Natural killer cell (primary cell): ENCODE data around the gene ZNF70. TPM values are rescaled to one million over a fixed set of nuclear protein-coding genes. Genes with fewer than 3 reads are reported as not detected.

Source experiments
- ATAC-seq, 3 donors: fragments of 150-1000 bp in 2 of 3; fragments of 200-7000 bp in 1 of 3; cut with Tn5 transposase; 1 replicate in 1 of 3; 2 replicates in 2 of 3; pipeline ENCODE4 v1.10.0; 2021; ENCODE audit warnings: mild to moderate bottlenecking in 2 of 3, moderate library complexity in 2 of 3
- DNase-seq, 2 donors: peaks; one replicate each; pipeline versions ENCODE4 v3.0.0 to v3.0.0-alpha.2; 2013 to 2021; ENCODE audit warnings: mixed read lengths in 1 of 2
- H3K27ac ChIP-seq: one replicate; pipeline ENCODE4 v1.5.1; 2013; ENCODE audit warnings: mild to moderate bottlenecking, low read length
- H3K27me3 ChIP-seq: one replicate; pipeline ENCODE4 v1.6.1; 2013; ENCODE audit warnings: low read length; ENCODE audit not compliant: control insufficient read depth, insufficient read depth
- H3K36me3 ChIP-seq: one replicate; pipeline ENCODE4 v1.6.1; 2013; ENCODE audit warnings: low read length; ENCODE audit not compliant: control insufficient read depth, insufficient read depth
- H3K4me1 ChIP-seq: one replicate; pipeline ENCODE4 v1.6.1; 2013; ENCODE audit warnings: low read length; ENCODE audit not compliant: control insufficient read depth, insufficient read depth
- H3K4me3 ChIP-seq: one replicate; pipeline ENCODE4 v1.5.1; 2013; ENCODE audit warnings: low read length
- H3K9me3 ChIP-seq: one replicate; pipeline ENCODE4 v1.6.1; 2013; ENCODE audit warnings: low read length; ENCODE audit not compliant: control insufficient read depth, insufficient read depth
- H3K27ac Mint-ChIP-seq, 2 donors: one replicate each; pipeline ENCODE4 v1.8.0; 2022; ENCODE audit warnings: mild to moderate bottlenecking in 2 of 2, mixed read lengths in 2 of 2, moderate library complexity in 1 of 2
- H3K27me3 Mint-ChIP-seq, 2 donors: one replicate each; pipeline ENCODE4 v1.8.0; 2022; ENCODE audit warnings: low read depth in 2 of 2, mixed read lengths in 2 of 2
- H3K36me3 Mint-ChIP-seq: one replicate; pipeline ENCODE4 v1.8.0; 2022; ENCODE audit warnings: mixed read lengths
- H3K4me1 Mint-ChIP-seq, 2 donors: one replicate each; pipeline ENCODE4 v1.8.0; 2022; ENCODE audit warnings: mixed read lengths in 2 of 2
- H3K4me3 Mint-ChIP-seq: one replicate; pipeline ENCODE4 v1.8.0; 2022; ENCODE audit warnings: mild to moderate bottlenecking, moderate library complexity, mixed read lengths
- H3K9me3 Mint-ChIP-seq, 2 donors: one replicate each; pipeline ENCODE4 v1.8.0; 2022; ENCODE audit warnings: mixed read lengths in 2 of 2
- WGBS: methylation state at CpG from one replicate; pipeline ENCODE4 v1.1.7; 2013; ENCODE audit warnings: missing lambda C conversion rate; ENCODE audit not compliant: insufficient coverage; 5-methylcytosine and 5-hydroxymethylcytosine counted together
- intact Hi-C: fragments of 100-400 bp; cut with micrococcal nuclease; formaldehyde crosslinking; loops from one replicate; pipeline ENCODE4 v1.14.2; 2022
- total RNA-seq, 4 donors: library from RNA; stranded (reverse); fragments of 120-200 nt in 1 of 4; gene quantifications; one replicate each; pipeline versions ENCODE4 v1.2.3 to v1.2.4, GENCODE V29; 2013 to 2022
- TF ChIP-seq, protein P1 (sequence below): fragments of 200-600 bp; IDR thresholded peaks from one replicate; pipeline ENCODE4 v1.8.0; 2022; ENCODE audit warnings: antibody characterized with exemption

The ZNF70 gene
- total RNA-seq, 3 donors from 2014 or later (not counting 1 experiment from before 2014, with no cell fraction given) = 7.4 to 9.1 (median 7.7) TPM

DNA sequence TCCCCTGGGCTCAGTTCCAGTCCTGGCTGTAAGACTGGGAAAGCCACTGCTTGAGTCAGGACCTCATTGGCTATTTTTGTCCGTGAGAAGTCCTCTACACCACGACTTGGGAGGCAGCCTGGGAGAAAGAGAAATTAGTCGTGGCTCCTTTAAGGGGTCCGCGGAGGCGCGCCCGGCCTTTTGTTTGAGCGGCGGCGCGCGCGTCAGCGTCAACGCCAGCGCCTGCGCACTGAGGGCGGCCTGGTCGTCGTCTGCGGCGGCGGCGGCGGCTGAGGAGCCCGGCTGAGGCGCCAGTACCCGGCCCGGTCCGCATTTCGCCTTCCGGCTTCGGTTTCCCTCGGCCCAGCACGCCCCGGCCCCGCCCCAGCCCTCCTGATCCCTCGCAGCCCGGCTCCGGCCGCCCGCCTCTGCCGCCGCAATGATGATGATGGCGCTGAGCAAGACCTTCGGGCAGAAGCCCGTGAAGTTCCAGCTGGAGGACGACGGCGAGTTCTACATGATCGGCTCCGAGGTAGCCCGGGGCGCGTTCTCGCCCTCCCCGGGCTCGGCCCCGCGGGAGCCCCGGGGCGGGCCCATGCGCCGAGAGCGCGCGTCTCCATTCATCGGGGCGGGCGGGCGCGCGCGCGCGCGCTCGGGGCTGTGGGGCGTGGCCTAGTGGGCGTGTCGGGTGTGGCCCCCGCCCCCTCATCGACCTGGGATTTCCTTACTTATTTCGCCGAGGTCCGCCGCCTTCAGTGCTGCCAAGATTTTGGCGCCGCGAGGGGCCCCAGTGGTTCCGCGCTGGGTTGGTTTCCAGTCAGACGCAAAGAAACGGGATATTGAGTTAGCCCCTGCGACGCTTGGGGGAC, 36.1 kb upstream of the ZNF70 start, which contains the start of gene SMARCB1:
SMARCB1 (plus strand) TSS at position 215 of the 848 bp plus-strand sequence; CDS start at position 419, 204 bp downstream.
- H3K27ac Mint-ChIP-seq = peak within 1 kb of the TSS; percentile 84 to 89
- Histone ChIP-seq H3K36me3 (peaks cover 2% of the 10 kb centered on the region), H3K27me3 (no peaks in the 10 kb centered on the region), H3K9me3 (no peaks in the 10 kb centered on the region), H3K4me1 (peaks cover 36% of the 10 kb centered on the region), H3K4me3 (peak within 1 kb of the TSS; percentile 75), H3K27ac (peak within 1 kb of the TSS; percentile 98)
- ATAC-seq (peak; percentile 89 to 96 (median 90)), DNase-seq (peak; percentile 90 to 95)
- H3K4me1 Mint-ChIP-seq = peaks cover 29 to 31% of the 10 kb centered on the region in 2 donors
- TF ChIP-seq, protein P1, sequence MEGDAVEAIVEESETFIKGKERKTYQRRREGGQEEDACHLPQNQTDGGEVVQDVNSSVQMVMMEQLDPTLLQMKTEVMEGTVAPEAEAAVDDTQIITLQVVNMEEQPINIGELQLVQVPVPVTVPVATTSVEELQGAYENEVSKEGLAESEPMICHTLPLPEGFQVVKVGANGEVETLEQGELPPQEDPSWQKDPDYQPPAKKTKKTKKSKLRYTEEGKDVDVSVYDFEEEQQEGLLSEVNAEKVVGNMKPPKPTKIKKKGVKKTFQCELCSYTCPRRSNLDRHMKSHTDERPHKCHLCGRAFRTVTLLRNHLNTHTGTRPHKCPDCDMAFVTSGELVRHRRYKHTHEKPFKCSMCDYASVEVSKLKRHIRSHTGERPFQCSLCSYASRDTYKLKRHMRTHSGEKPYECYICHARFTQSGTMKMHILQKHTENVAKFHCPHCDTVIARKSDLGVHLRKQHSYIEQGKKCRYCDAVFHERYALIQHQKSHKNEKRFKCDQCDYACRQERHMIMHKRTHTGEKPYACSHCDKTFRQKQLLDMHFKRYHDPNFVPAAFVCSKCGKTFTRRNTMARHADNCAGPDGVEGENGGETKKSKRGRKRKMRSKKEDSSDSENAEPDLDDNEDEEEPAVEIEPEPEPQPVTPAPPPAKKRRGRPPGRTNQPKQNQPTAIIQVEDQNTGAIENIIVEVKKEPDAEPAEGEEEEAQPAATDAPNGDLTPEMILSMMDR = no peak
- H3K9me3 Mint-ChIP-seq = no peaks in the 10 kb centered on the region
- H3K36me3 Mint-ChIP-seq = no peaks in the 10 kb centered on the region
- H3K4me3 Mint-ChIP-seq = peak within 1 kb of the TSS; percentile 85
- intact Hi-C loops = loop anchor here (1.0 to 2.0 kb wide), 3 partner anchors 14 to 224 kb away; partner anchors contain the start of genes CABIN1, DERL3 and MMP11
- WGBS = under 1% methylated on average over 97 of the region's 97 CpGs
- H3K27me3 Mint-ChIP-seq = no peaks in the 10 kb centered on the region

DNA sequence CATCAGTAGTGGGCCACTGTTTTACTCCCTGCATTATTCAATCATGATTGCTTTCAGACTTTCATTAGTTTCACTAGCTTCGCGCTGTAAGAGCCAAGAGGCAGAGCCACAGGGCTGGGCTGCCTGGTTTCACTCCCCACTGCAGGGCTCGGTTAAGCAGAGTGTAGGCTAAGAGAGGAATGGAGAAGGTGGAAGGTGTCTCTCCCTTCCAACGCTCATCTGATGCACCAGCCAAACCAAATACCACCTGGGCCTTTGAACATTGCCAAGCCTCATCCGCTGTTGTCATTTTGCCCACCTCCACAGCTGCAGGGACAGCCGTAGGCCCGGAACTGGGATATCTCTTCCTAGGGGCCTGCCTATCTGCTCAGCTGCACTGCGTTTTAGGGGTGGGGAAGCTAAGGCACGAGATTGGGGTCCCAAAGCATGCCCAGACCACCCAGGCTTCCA, 35.4 kb upstream of the ZNF70 start:
- Histone ChIP-seq H3K4me1 (peaks cover 36% of the 10 kb centered on the region), H3K4me3 (peak overlapping the region; percentile 75), H3K27me3 (no peaks in the 10 kb centered on the region), H3K9me3 (no peaks in the 10 kb centered on the region), H3K27ac (peak overlapping the region; percentile 98), H3K36me3 (peaks cover 2% of the 10 kb centered on the region)
- WGBS = 74% methylated on average over 8 of the region's 9 CpGs
- Mint-ChIP-seq H3K4me3 (peak overlapping the region; percentile 85), H3K27me3 (no peaks in the 10 kb centered on the region), H3K36me3 (no peaks in the 10 kb centered on the region), H3K4me1 (peaks cover 26 to 31% of the 10 kb centered on the region in 2 donors), H3K27ac (peak overlapping the region; percentile 84 to 89), H3K9me3 (no peaks in the 10 kb centered on the region)
- ATAC-seq = no peak
- DNase-seq = peak in 1 of 2 donors; percentile 49
- TF ChIP-seq, protein P1 = no peak
- intact Hi-C loops = loop anchor here (2.0 kb wide), 2 partner anchors 13 to 225 kb away; partner anchors contain the start of genes CABIN1 and MMP11

DNA sequence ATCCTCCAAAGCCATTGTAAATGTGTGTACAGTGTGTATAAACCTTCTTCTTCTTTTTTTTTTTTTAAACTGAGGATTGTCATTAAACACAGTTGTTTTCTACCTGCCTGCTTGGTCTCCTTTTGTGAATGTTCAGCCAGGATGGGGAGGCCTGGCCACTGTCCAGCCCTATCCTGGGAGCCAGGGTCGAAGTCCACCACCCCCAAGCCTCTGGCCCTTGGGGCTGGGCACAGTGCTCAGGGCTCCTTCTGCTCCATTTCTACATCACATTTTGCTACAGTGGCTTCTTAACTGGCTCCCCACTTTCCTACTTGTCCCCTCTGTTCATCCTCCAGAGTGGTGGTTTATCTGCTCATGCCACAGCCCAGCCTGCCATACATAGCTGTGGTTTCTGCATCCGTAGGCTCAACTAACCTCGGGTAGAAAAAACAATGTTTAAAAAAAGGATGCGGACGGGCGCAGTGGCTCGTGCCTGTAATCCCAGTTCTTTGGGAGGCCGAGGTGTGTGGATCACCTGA, 33.4 kb upstream of the ZNF70 start:
- WGBS = 20% methylated on average over 7 of the region's 8 CpGs
- H3K9me3 Mint-ChIP-seq = no peaks in the 10 kb centered on the region
- no peak overlapping the region for H3K27ac ChIP-seq
- ATAC-seq (no peak), DNase-seq (peak in 1 of 2 donors; percentile 22)
- H3K4me3 ChIP-seq = no peak overlapping the region
- TF ChIP-seq, protein P1 = no peak
- intact Hi-C loops = no loop called here
- H3K9me3 ChIP-seq = no peaks in the 10 kb centered on the region
- H3K4me1 ChIP-seq = peaks cover 36% of the 10 kb centered on the region
- peak overlapping the region; percentile 55 for H3K4me3 Mint-ChIP-seq
- H3K27me3 Mint-ChIP-seq = no peaks in the 10 kb centered on the region
- H3K27ac Mint-ChIP-seq = peak overlapping the region; percentile 35 to 62
- H3K4me1 Mint-ChIP-seq = peaks cover 18 to 23% of the 10 kb centered on the region in 2 donors
- no peaks in the 10 kb centered on the region for H3K27me3 ChIP-seq
- no peaks in the 10 kb centered on the region for H3K36me3 ChIP-seq
- H3K36me3 Mint-ChIP-seq = no peaks in the 10 kb centered on the region
